Activated B cell treated with CpG ODN at 0.5 μM for 24 hours (primary cell): ENCODE measurements around the gene SDHB. TPM values are rescaled to one million over a fixed set of nuclear protein-coding genes. Genes with fewer than 3 reads are reported as not detected.

ENCODE experiments used
- ATAC-seq: fragments of 200-7000 bp; cut with Tn5 transposase; one replicate; pipeline ENCODE4 v1.10.0; 2021; ENCODE audit warnings: low read depth, mild to moderate bottlenecking, moderate library complexity
- CTCF ChIA-PET: fragments of 350-600 bp; sonication (Branson Sonifier 250); formaldehyde crosslinking; loops from one replicate; lab custom pipeline; 2021; ENCODE audit warnings: antibody characterized with exemption; lab: Charles Lee
- POLR2A ChIA-PET: fragments of 350-600 bp; sonication (Branson Sonifier 250); formaldehyde crosslinking; loops from one replicate; lab custom pipeline; 2021; ENCODE audit warnings: antibody characterized with exemption; lab: Charles Lee
- DNase-seq: peaks from one replicate; pipeline ENCODE4 v3.0.0; 2022
- H3K27ac Mint-ChIP-seq: one replicate; pipeline ENCODE4 v1.8.0; 2020; ENCODE audit warnings: mixed read lengths
- H3K27me3 Mint-ChIP-seq: one replicate; pipeline ENCODE4 v1.8.0; 2021; ENCODE audit warnings: mixed read lengths
- H3K36me3 Mint-ChIP-seq: one replicate; pipeline ENCODE4 v1.8.0; 2021; ENCODE audit warnings: low read depth, mixed read lengths
- H3K4me1 Mint-ChIP-seq: one replicate; pipeline ENCODE4 v1.8.0; 2021; ENCODE audit warnings: mixed read lengths
- H3K4me3 Mint-ChIP-seq: one replicate; pipeline ENCODE4 v1.8.0; 2020; ENCODE audit warnings: mild to moderate bottlenecking, mixed read lengths
- H3K9me3 Mint-ChIP-seq: one replicate; pipeline ENCODE4 v1.8.0; 2020; ENCODE audit warnings: mixed read lengths
- CTCF ChIP-seq: fragments of 200-600 bp; IDR thresholded peaks from one replicate; pipeline ENCODE4 v1.8.0; 2022; ENCODE audit warnings: antibody characterized with exemption, mild to moderate bottlenecking
- intact Hi-C: fragments of 100-400 bp; cut with micrococcal nuclease; formaldehyde crosslinking; loops from one replicate; pipeline ENCODE4 v1.15.1; 2024
- total RNA-seq: library from RNA; stranded (reverse); gene quantifications from 2 replicates; pipeline ENCODE4 v1.2.3, GENCODE V29; 2022

Gene SDHB
- total RNA-seq, 1 donor from 2014 or later, result 70.7 TPM

GRCh38 chr1:17094664-17095063, 40.8 kb upstream of the SDHB start:
- Mint-ChIP-seq H3K36me3 (no peaks in the 10 kb centered on the region), H3K27ac (no peak overlapping the region), H3K4me3 (no peak overlapping the region), H3K27me3 (peaks cover 11% of the 10 kb centered on the region), H3K4me1 (no peaks in the 10 kb centered on the region), H3K9me3 (peaks cover 5% of the 10 kb centered on the region)
- CTCF ChIA-PET, result no interaction called here
- POLR2A ChIA-PET, result no interaction called here
- intact Hi-C loops, result no loop called here
- TF ChIP-seq CTCF, result no peak
- DNase-seq (no peak), ATAC-seq (no peak)

- no peak for TF ChIP-seq CTCF
- ChIA-PET POLR2A (no interaction called here), CTCF (no interaction called here)
- H3K9me3 Mint-ChIP-seq, result peaks cover 5% of the 10 kb centered on the region
- H3K4me3 Mint-ChIP-seq, result no peak overlapping the region
- ATAC-seq, result no peak
- H3K36me3 Mint-ChIP-seq, result no peaks in the 10 kb centered on the region
- peaks cover 11% of the 10 kb centered on the region for H3K27me3 Mint-ChIP-seq
- H3K4me1 Mint-ChIP-seq, result no peaks in the 10 kb centered on the region
- H3K27ac Mint-ChIP-seq, result no peak overlapping the region
- DNase-seq, result no peak
- intact Hi-C loops, result no loop called here
These were observed 40.1 kb upstream of the SDHB start for GRCh38 chr1:17093822-17094393.

- Mint-ChIP-seq H3K9me3 (peaks cover 5% of the 10 kb centered on the region), H3K36me3 (no peaks in the 10 kb centered on the region), H3K4me3 (no peak overlapping the region), H3K4me1 (no peaks in the 10 kb centered on the region), H3K27ac (no peak overlapping the region), H3K27me3 (peaks cover 11% of the 10 kb centered on the region)
- POLR2A ChIA-PET, result no interaction called here
- CTCF ChIA-PET, result no interaction called here
- ATAC-seq (no peak), DNase-seq (no peak)
- no peak for TF ChIP-seq CTCF
- intact Hi-C loops, result no loop called here
These were observed 37.4 kb upstream of the SDHB start for GRCh38 chr1:17091252-17091651.

GRCh38 chr1:17089506-17089905, 35.7 kb upstream of the SDHB start:
- Mint-ChIP-seq H3K4me3 (no peak overlapping the region), H3K27ac (no peak overlapping the region), H3K36me3 (no peaks in the 10 kb centered on the region), H3K4me1 (no peaks in the 10 kb centered on the region), H3K9me3 (peaks cover 5% of the 10 kb centered on the region), H3K27me3 (peaks cover 5% of the 10 kb centered on the region)
- DNase-seq, result no peak
- TF ChIP-seq CTCF, result no peak
- ChIA-PET POLR2A (no interaction called here), CTCF (no interaction called here)
- no peak for ATAC-seq
- intact Hi-C loops, result no loop called here

- ChIA-PET POLR2A (no interaction called here), CTCF (no interaction called here)
- Mint-ChIP-seq H3K4me3 (no peak overlapping the region), H3K4me1 (no peaks in the 10 kb centered on the region), H3K9me3 (peaks cover 2% of the 10 kb centered on the region), H3K27me3 (peaks cover 5% of the 10 kb centered on the region), H3K27ac (no peak overlapping the region), H3K36me3 (no peaks in the 10 kb centered on the region)
- DNase-seq (no peak), ATAC-seq (no peak)
- intact Hi-C loops, result no loop called here
- TF ChIP-seq CTCF, result no peak
These were observed 32.9 kb upstream of the SDHB start for GRCh38 chr1:17086751-17087150.
